Activated T-helper 17 cell treated with anti-CD3 and anti-CD28 coated beads, Interleukin-2, amount 50 U/mL, for 72 hours (primary cell): ENCODE data around the gene ADAMTS12. TPM values are rescaled to one million over a fixed set of nuclear protein-coding genes. Genes with fewer than 3 reads are reported as not detected.

Experiments
- ATAC-seq: fragments of 150-1000 bp; cut with Tn5 transposase; replicated peaks from 2 replicates; pipeline ENCODE4 v1.10.0; 2021; ENCODE audit warnings: mild to moderate bottlenecking, moderate library complexity
- H3K27ac Mint-ChIP-seq: one replicate; pipeline ENCODE4 v1.8.0; 2022; ENCODE audit warnings: mixed read lengths
- H3K27me3 Mint-ChIP-seq: one replicate; pipeline ENCODE4 v1.8.0; 2022; ENCODE audit warnings: mixed read lengths
- H3K36me3 Mint-ChIP-seq: one replicate; pipeline ENCODE4 v1.8.0; 2022; ENCODE audit warnings: low read depth, mild to moderate bottlenecking, mixed read lengths
- H3K4me1 Mint-ChIP-seq: one replicate; pipeline ENCODE4 v1.8.0; 2022; ENCODE audit warnings: mixed read lengths
- H3K4me3 Mint-ChIP-seq: one replicate; pipeline ENCODE4 v1.8.0; 2022; ENCODE audit warnings: mild to moderate bottlenecking, mixed read lengths
- H3K9me3 Mint-ChIP-seq: one replicate; pipeline ENCODE4 v1.8.0; 2022; ENCODE audit warnings: mixed read lengths
- total RNA-seq, 2 donors: library from RNA; stranded (reverse); gene quantifications; one replicate each; pipeline ENCODE4 v1.2.3, GENCODE V29; 2022

ADAMTS12 gene
- total RNA-seq, 2 donors from 2014 or later: not detected

- Mint-ChIP-seq H3K27ac (no peak overlapping the region), H3K4me1 (no peaks in the 10 kb centered on the region), H3K4me3 (no peak overlapping the region), H3K9me3 (peaks cover 4% of the 10 kb centered on the region), H3K27me3 (peaks cover 5% of the 10 kb centered on the region), H3K36me3 (no peaks in the 10 kb centered on the region)
- no peak for ATAC-seq
Measured at GRCh38 chr5:33789567-33789957, 102.2 kb downstream of the ADAMTS12 start.

DNA sequence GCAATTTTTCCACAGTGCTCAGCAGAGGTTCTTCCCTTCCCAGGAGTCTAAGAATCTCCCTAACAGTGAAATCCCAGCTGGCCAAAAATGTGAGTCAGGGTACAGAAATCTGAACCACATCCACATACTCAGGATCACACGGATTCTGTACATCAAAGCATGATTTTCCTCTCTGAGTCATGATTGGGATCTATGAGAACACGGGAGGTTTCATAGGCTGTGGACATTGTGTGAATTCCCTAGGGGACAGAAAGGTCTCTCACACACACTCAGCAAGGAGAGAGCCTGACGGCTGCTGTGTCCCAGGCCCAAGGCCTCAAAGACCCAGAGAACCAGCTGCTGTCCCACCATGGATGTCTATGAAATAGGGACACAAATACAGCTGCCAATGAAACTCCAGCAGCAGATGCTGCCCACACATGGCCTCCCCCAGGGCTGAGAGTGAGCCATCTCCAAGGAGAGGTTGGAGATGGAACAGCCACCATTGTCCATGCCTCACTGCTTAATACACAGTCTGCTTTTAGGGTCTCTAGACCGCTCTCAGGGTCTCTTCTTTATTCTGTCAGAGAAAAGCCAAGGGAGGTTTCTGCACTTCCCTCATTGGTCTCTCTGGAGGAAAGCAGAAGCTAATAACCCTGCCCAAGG lies 102.7 kb downstream of the ADAMTS12 start:
- peaks cover 4% of the 10 kb centered on the region for H3K9me3 Mint-ChIP-seq
- H3K27me3 Mint-ChIP-seq: peaks cover 1% of the 10 kb centered on the region
- no peak overlapping the region for H3K27ac Mint-ChIP-seq
- H3K4me1 Mint-ChIP-seq: no peaks in the 10 kb centered on the region
- H3K4me3 Mint-ChIP-seq: no peak overlapping the region
- no peaks in the 10 kb centered on the region for H3K36me3 Mint-ChIP-seq
- no peak for ATAC-seq

DNA sequence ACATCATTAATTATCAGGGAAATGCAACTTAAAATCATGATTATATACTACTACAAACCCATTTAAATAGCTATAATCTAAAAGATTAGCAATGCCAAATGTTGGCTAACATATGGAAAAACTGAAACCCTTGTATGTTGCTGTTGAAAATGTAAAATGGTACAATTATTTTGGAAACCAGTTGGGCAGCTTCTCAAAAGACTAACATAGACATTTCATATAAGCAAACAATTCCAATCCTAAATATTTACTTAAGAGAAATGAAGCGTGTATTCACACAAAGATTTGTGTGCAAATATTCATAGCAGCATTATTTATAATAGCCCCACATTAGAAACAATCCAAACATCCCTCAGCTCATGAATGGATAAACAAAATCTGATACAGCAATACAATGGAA lies 106.2 kb downstream of the ADAMTS12 start:
- ATAC-seq: no peak
- Mint-ChIP-seq H3K4me1 (no peaks in the 10 kb centered on the region), H3K27me3 (no peaks in the 10 kb centered on the region), H3K9me3 (peaks cover 7% of the 10 kb centered on the region), H3K27ac (no peak overlapping the region), H3K36me3 (no peaks in the 10 kb centered on the region), H3K4me3 (no peak overlapping the region)

GRCh38 chr5:33781286-33781685 lies 110.5 kb downstream of the ADAMTS12 start:
- H3K27me3 Mint-ChIP-seq: no peaks in the 10 kb centered on the region
- no peak for ATAC-seq
- no peaks in the 10 kb centered on the region for H3K4me1 Mint-ChIP-seq
- H3K36me3 Mint-ChIP-seq: no peaks in the 10 kb centered on the region
- H3K9me3 Mint-ChIP-seq: peaks cover 7% of the 10 kb centered on the region
- no peak overlapping the region for H3K4me3 Mint-ChIP-seq
- H3K27ac Mint-ChIP-seq: no peak overlapping the region

DNA sequence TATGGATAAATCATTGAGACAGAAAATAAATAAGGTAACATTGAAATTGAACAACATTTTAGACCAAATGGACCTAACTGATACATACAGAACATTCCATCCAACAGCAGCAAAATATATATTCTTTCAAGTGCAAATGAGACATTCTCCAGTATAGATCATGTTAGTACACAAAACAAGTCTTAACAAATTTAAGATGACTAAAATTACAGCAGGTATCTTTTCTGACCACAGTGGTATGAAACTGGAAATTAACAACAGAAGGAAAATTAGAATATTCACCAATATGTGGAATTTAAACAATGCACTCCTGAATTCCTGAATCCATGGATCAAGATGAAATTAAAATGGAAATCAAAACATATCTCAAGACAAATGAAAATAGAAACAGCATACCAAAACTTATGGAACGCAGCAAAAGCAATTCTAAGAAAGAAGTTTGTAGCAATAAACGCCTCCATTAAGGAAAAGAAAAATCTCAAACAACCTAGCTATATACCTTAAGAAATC lies 115.6 kb downstream of the ADAMTS12 start:
- Mint-ChIP-seq H3K4me1 (no peaks in the 10 kb centered on the region), H3K27ac (no peak overlapping the region), H3K4me3 (no peak overlapping the region), H3K27me3 (peaks cover 3% of the 10 kb centered on the region), H3K9me3 (no peaks in the 10 kb centered on the region), H3K36me3 (no peaks in the 10 kb centered on the region)
- ATAC-seq: no peak

DNA sequence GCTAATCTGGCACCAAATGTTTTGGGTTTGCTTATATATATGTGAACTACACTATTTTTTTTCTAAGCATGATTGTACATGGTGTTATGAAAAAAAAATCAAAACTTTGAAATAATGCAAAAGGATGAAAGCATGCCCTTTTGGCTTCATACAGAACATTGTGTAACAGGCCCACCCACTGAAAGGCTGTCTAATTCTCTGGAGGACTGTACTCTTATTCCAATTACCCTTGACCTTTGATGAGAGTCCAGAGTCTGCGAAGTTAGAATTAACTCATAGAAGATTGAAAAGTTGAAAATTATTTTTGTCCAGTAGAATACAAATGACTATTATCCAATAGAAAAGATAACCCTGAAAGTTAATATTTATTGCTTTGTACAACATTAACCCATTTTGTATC lies 117.4 kb downstream of the ADAMTS12 start:
- Mint-ChIP-seq H3K9me3 (no peaks in the 10 kb centered on the region), H3K36me3 (no peaks in the 10 kb centered on the region), H3K4me3 (no peak overlapping the region), H3K27me3 (peaks cover 9% of the 10 kb centered on the region), H3K4me1 (no peaks in the 10 kb centered on the region), H3K27ac (no peak overlapping the region)
- no peak for ATAC-seq

DNA sequence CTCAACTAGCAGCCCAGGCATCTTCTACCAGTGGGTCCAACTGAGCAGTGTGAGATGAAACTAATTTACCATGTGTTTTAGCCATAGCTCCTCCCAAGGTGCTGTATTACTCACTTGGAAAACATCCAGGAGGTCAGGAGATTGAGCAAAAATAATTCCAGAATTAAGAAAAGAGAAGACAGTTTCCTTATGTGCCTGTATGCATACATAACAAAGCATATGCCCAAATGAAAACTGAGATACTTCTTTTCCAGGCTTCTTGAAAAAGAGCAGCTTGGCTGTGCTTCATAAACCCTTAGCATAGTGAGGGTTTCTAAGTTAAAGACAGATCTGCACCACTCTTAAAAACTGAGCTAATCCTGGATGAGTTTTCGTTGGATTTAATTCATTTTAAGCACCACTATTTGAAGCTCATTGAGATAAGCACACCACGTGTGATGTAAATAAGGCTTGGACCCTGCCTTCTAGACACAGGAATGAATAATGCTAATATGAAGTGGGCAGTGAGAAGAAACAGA lies 119.4 kb downstream of the ADAMTS12 start:
- no peak overlapping the region for H3K27ac Mint-ChIP-seq
- H3K36me3 Mint-ChIP-seq: no peaks in the 10 kb centered on the region
- ATAC-seq: no peak
- no peaks in the 10 kb centered on the region for H3K4me1 Mint-ChIP-seq
- no peak overlapping the region for H3K4me3 Mint-ChIP-seq
- no peaks in the 10 kb centered on the region for H3K9me3 Mint-ChIP-seq
- H3K27me3 Mint-ChIP-seq: peaks cover 16% of the 10 kb centered on the region

GRCh38 chr5:33769968-33770367 lies 121.8 kb downstream of the ADAMTS12 start:
- H3K36me3 Mint-ChIP-seq: no peaks in the 10 kb centered on the region
- peaks cover 22% of the 10 kb centered on the region for H3K27me3 Mint-ChIP-seq
- H3K4me1 Mint-ChIP-seq: no peaks in the 10 kb centered on the region
- ATAC-seq: no peak
- H3K9me3 Mint-ChIP-seq: no peaks in the 10 kb centered on the region
- no peak overlapping the region for H3K4me3 Mint-ChIP-seq
- no peak overlapping the region for H3K27ac Mint-ChIP-seq

- H3K36me3 Mint-ChIP-seq: no peaks in the 10 kb centered on the region
- H3K27me3 Mint-ChIP-seq: peaks cover 22% of the 10 kb centered on the region
- H3K27ac Mint-ChIP-seq: no peak overlapping the region
- no peaks in the 10 kb centered on the region for H3K9me3 Mint-ChIP-seq
- H3K4me3 Mint-ChIP-seq: no peak overlapping the region
- ATAC-seq: no peak
- no peaks in the 10 kb centered on the region for H3K4me1 Mint-ChIP-seq
Measured at GRCh38 chr5:33769196-33769595, 122.6 kb downstream of the ADAMTS12 start.

GRCh38 chr5:33766023-33766422 lies 125.8 kb downstream of the ADAMTS12 start:
- Mint-ChIP-seq H3K27me3 (peaks cover 18% of the 10 kb centered on the region), H3K27ac (no peak overlapping the region), H3K36me3 (no peaks in the 10 kb centered on the region), H3K9me3 (no peaks in the 10 kb centered on the region), H3K4me3 (no peak overlapping the region), H3K4me1 (no peaks in the 10 kb centered on the region)
- ATAC-seq: no peak

- Mint-ChIP-seq H3K27me3 (peaks cover 12% of the 10 kb centered on the region), H3K27ac (no peak overlapping the region), H3K4me3 (no peak overlapping the region), H3K36me3 (no peaks in the 10 kb centered on the region), H3K9me3 (no peaks in the 10 kb centered on the region), H3K4me1 (no peaks in the 10 kb centered on the region)
- ATAC-seq: no peak
Measured at GRCh38 chr5:33764786-33765185, 127.0 kb downstream of the ADAMTS12 start.

GRCh38 chr5:33763435-33763834 lies 128.4 kb downstream of the ADAMTS12 start:
- Mint-ChIP-seq H3K4me3 (no peak overlapping the region), H3K27me3 (peaks cover 12% of the 10 kb centered on the region), H3K27ac (no peak overlapping the region), H3K36me3 (no peaks in the 10 kb centered on the region), H3K9me3 (no peaks in the 10 kb centered on the region), H3K4me1 (no peaks in the 10 kb centered on the region)
- no peak for ATAC-seq

- Mint-ChIP-seq H3K27ac (no peak overlapping the region), H3K27me3 (peaks cover 9% of the 10 kb centered on the region), H3K4me3 (no peak overlapping the region), H3K9me3 (no peaks in the 10 kb centered on the region), H3K4me1 (no peaks in the 10 kb centered on the region), H3K36me3 (no peaks in the 10 kb centered on the region)
- no peak for ATAC-seq
Measured at GRCh38 chr5:33762859-33763258, 128.9 kb downstream of the ADAMTS12 start.

- Mint-ChIP-seq H3K9me3 (no peaks in the 10 kb centered on the region), H3K4me3 (no peak overlapping the region), H3K4me1 (no peaks in the 10 kb centered on the region), H3K27me3 (peaks cover 2% of the 10 kb centered on the region), H3K27ac (no peak overlapping the region), H3K36me3 (no peaks in the 10 kb centered on the region)
- ATAC-seq: no peak
Measured at GRCh38 chr5:33761139-33761538, 130.7 kb downstream of the ADAMTS12 start.

DNA sequence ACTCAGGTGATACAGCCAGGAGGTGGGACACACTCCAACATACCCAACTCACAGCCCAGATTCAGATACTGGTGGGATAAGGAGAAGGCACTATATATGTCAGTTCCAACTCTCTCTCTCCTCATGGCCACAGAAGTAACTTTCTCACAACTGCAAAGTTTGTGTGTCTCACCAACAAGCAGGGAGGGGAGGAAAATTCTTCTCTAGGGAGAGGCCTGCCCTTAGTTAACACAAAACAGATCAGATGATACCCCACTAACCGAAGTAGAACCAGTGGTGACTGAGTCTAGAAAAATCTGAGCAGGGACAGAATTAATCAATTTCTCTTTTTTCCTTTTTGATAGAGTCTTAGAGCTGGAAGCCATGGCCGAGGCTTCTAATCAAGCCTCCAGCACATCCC lies 133.1 kb downstream of the ADAMTS12 start:
- no peaks in the 10 kb centered on the region for H3K36me3 Mint-ChIP-seq
- no peak overlapping the region for H3K27ac Mint-ChIP-seq
- H3K9me3 Mint-ChIP-seq: no peaks in the 10 kb centered on the region
- H3K4me3 Mint-ChIP-seq: no peak overlapping the region
- no peaks in the 10 kb centered on the region for H3K4me1 Mint-ChIP-seq
- no peaks in the 10 kb centered on the region for H3K27me3 Mint-ChIP-seq
- ATAC-seq: no peak
